Thoracic aorta (tissue), 2 donors: ENCODE measurements around the gene ZNF597. TPM values are rescaled to one million over a fixed set of nuclear protein-coding genes. Genes with fewer than 3 reads are reported as not detected.

ENCODE experiments used
- ATAC-seq: fragments of 150-250 bp; one replicate; pipeline ENCODE4 v1.8.0; 2017; ENCODE audit warnings: low read depth; ENCODE audit not compliant: insufficient number of reproducible peaks, low FRiP score
- DNase-seq: peaks from one replicate; pipeline ENCODE4 v3.0.0-alpha.2; 2020; ENCODE audit warnings: low spot score
- H3K27ac ChIP-seq, 2 donors: fragments of 200-600 bp; sonication (generic); 1 replicate in 1 of 2; 2 replicates in 1 of 2; pipeline ENCODE4 v1.5.1; 2016; ENCODE audit warnings: mild to moderate bottlenecking in 2 of 2, moderate library complexity in 2 of 2
- H3K27me3 ChIP-seq: fragments of 200-600 bp; sonication (generic); replicated peaks from 2 replicates; pipeline ENCODE4 v1.6.0; 2016; ENCODE audit warnings: mild to moderate bottlenecking; ENCODE audit not compliant: insufficient read depth
- H3K36me3 ChIP-seq: fragments of 200-600 bp; sonication (generic); one replicate; pipeline ENCODE4 v1.5.1; 2016
- H3K4me1 ChIP-seq, 2 donors: fragments of 200-600 bp; sonication (generic); 1 replicate in 1 of 2; 2 replicates in 1 of 2; pipeline versions ENCODE4 v1.5.1 to v1.6.0; 2016; ENCODE audit warnings: low read depth in 2 of 2, mild to moderate bottlenecking in 1 of 2; ENCODE audit not compliant: control insufficient read depth in 1 of 2
- H3K4me3 ChIP-seq: fragments of 200-600 bp; sonication (generic); 2 replicates; pipeline ENCODE4 v1.5.1; 2016; ENCODE audit warnings: mild to moderate bottlenecking
- H3K9me3 ChIP-seq: fragments of 200-600 bp; sonication (generic); 2 replicates; pipeline ENCODE4 v1.5.1; 2016
- total RNA-seq, 2 donors: library from RNA; depleted of rRNA; stranded (reverse); fragments of >200 nt; gene quantifications; one replicate each; pipeline versions ENCODE4 v1.1.0 to v1.2.3, GENCODE V29; 2016
- TF ChIP-seq, protein P1 (sequence below): fragments of 200-600 bp; sonication (generic); IDR thresholded peaks from one replicate; pipeline ENCODE4 v1.5.1; 2019; ENCODE audit warnings: antibody characterized with exemption

ZNF597 gene
- total RNA-seq, 2 donors from 2014 or later: 2.3 to 6.2 TPM

DNA sequence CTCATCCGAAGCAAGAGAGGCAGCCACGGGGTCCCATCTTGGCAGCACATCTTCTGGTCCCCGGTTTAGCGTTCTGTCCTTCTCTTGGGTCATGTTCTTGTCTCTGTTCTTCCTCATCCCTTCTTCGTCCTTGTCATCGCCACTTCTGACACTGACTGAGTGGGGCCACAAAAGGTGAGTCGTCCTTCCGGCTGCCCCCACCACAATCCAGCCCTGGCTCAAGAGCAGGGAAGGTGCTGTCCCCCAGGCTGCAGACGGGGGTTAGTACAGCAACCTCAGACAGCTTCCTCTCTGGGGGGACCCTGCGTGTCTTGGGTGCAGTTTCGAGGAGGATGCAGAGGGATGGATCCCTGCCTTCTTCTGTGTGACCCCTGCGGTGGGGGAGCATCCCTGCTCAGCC, 22.0 kb upstream of the ZNF597 start:
- H3K9me3 ChIP-seq: no peaks in the 10 kb centered on the region
- ATAC-seq: no peak
- peaks cover 10% of the 10 kb centered on the region for H3K36me3 ChIP-seq
- H3K27me3 ChIP-seq: no peaks in the 10 kb centered on the region
- TF ChIP-seq, protein P1, sequence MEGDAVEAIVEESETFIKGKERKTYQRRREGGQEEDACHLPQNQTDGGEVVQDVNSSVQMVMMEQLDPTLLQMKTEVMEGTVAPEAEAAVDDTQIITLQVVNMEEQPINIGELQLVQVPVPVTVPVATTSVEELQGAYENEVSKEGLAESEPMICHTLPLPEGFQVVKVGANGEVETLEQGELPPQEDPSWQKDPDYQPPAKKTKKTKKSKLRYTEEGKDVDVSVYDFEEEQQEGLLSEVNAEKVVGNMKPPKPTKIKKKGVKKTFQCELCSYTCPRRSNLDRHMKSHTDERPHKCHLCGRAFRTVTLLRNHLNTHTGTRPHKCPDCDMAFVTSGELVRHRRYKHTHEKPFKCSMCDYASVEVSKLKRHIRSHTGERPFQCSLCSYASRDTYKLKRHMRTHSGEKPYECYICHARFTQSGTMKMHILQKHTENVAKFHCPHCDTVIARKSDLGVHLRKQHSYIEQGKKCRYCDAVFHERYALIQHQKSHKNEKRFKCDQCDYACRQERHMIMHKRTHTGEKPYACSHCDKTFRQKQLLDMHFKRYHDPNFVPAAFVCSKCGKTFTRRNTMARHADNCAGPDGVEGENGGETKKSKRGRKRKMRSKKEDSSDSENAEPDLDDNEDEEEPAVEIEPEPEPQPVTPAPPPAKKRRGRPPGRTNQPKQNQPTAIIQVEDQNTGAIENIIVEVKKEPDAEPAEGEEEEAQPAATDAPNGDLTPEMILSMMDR: no peak
- H3K4me3 ChIP-seq: no peak overlapping the region
- peaks cover 4 to 44% of the 10 kb centered on the region in 2 donors for H3K4me1 ChIP-seq
- no peak overlapping the region for H3K27ac ChIP-seq
- DNase-seq: no peak

DNA sequence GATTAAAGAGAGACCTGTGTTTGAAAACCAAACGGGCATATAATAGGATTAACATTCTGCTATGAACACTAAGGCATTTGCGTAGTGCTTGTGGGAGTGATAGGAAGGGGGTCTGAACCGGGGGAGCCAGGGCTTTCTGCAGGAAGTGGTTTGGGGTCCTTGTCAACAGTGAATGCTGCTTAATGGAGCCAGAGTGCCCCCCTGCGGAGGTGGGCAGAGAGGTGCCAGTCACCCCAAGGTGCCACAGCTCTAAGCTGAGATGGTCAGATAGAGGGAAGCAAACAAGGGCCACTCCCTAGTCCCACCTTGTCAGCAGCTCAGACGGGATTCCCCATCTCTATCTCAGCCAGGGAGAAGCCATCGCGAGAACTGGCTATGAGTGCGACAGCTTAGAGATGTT, 17.8 kb upstream of the ZNF597 start:
- H3K27ac ChIP-seq: no peak overlapping the region
- ATAC-seq (no peak), DNase-seq (no peak)
- TF ChIP-seq, protein P1: no peak
- no peak overlapping the region for H3K4me3 ChIP-seq
- peaks cover 2% of the 10 kb centered on the region for H3K36me3 ChIP-seq
- H3K27me3 ChIP-seq: no peaks in the 10 kb centered on the region
- peaks cover 13 to 60% of the 10 kb centered on the region in 2 donors for H3K4me1 ChIP-seq
- no peaks in the 10 kb centered on the region for H3K9me3 ChIP-seq

DNA sequence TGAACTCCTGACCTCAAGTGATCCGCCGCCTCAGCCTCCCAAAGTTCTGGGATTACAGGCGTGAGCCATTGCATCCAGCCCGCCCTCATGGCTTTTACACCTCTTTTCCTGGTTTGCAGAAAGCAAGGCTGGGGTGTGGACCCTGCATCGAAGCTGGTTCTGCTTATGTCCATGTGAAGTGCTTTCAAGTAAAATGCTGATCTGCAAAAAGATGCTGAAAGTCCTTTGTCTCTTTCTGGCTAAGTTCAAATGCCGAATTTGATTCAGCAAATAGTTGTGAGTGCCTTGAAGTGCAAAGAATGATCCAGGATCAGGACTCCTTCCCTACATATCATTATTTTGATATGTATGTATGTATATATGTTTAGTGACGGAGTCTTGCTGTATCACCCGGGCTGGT, 17.3 kb upstream of the ZNF597 start:
- TF ChIP-seq, protein P1: no peak
- ATAC-seq (no peak), DNase-seq (no peak)
- Histone ChIP-seq H3K27ac (no peak overlapping the region), H3K4me1 (peaks cover 13 to 65% of the 10 kb centered on the region in 2 donors), H3K4me3 (no peak overlapping the region), H3K27me3 (no peaks in the 10 kb centered on the region), H3K9me3 (no peaks in the 10 kb centered on the region), H3K36me3 (no peaks in the 10 kb centered on the region)

DNA sequence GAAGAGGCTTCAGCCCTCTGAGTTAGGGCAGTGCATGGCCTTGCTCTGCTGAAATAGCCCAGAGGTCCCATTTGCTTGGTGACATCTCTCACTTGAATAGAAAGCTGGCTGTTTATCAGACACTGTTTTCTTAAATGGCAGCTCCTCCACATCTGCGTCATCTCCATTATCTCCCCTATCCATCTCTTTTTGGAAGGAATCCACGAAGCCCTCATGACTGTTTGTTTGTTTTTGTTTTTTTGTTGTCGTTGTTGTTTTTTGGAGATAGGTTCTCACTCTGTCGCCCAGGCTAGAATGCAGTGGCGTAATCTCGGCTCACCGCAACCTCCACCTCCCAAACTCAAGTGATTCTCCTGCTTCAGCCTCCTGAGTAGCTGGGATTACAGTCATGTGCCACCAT, 16.8 kb upstream of the ZNF597 start:
- Histone ChIP-seq H3K4me3 (no peak overlapping the region), H3K27me3 (no peaks in the 10 kb centered on the region), H3K4me1 (peaks cover 13 to 66% of the 10 kb centered on the region in 2 donors), H3K36me3 (no peaks in the 10 kb centered on the region), H3K9me3 (no peaks in the 10 kb centered on the region), H3K27ac (no peak overlapping the region)
- TF ChIP-seq, protein P1: no peak
- ATAC-seq (no peak), DNase-seq (no peak)

DNA sequence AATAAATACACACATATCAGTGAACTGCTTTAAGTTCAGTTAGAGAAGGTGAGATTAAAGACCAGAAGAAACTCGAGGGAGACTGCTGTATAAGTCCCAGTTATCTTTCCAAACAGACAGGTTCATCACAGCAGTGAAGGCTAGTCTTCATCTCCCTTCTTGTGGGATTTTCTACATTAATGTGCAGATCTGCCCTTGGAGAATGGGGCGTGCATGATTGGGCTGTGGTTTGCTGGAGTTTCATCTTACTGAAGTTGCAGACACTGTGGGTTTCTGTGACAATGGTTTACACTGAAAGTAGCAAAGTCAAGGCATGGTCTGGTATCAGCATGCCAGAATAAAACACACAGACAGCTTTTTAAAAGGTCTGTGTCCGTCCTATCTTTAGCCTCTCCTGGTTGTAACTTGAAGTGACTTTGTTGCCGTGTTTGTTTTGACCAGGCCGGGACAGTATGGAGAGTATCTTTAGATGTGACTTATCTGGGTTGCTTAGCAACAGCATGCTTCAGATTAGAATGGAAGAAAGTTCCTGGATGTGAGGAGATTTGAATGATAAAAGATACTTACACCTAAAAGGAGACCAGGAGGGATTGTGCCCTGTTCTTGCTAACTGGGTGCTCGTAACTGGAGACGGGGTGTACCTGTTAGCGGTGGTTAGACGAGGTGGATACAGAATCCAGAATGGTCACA, 16.2 kb upstream of the ZNF597 start:
- TF ChIP-seq, protein P1: no peak
- peak overlapping the region; percentile 93 to 96 for H3K27ac ChIP-seq
- ATAC-seq: no peak
- H3K27me3 ChIP-seq: no peaks in the 10 kb centered on the region
- no peaks in the 10 kb centered on the region for H3K36me3 ChIP-seq
- peaks cover 13 to 64% of the 10 kb centered on the region in 2 donors for H3K4me1 ChIP-seq
- DNase-seq: no peak
- peak overlapping the region; percentile 82 for H3K4me3 ChIP-seq
- no peaks in the 10 kb centered on the region for H3K9me3 ChIP-seq
